ENCODE data around the gene SLC35F1. TPM values are rescaled to one million over a fixed set of nuclear protein-coding genes. Genes with fewer than 3 reads are reported as not detected.

Gene SLC35F1
- total RNA-seq, 1 donor from 2014 or later, result 22.4 TPM

GRCh38 chr6:118122161-118122725 lies 215.2 kb downstream of the SLC35F1 start:
- no peak overlapping the region for H3K4me3 Mint-ChIP-seq (ENCODE audit: unreplicated experiment)
- H3K27ac Mint-ChIP-seq (ENCODE audit: unreplicated experiment), result no peak overlapping the region
- no peaks in the 10 kb centered on the region for H3K9me3 Mint-ChIP-seq (ENCODE audit: unreplicated experiment)
- H3K27me3 Mint-ChIP-seq (ENCODE audit: unreplicated experiment), result no peaks in the 10 kb centered on the region
- DNase-seq, result no peak
- no peak for TF ChIP-seq CTCF (IDR thresholded peaks at IDR 0.05; ENCODE audit: partially characterized antibody, unreplicated experiment)
- H3K4me1 Mint-ChIP-seq (ENCODE audit: low read depth, unreplicated experiment), result no peaks in the 10 kb centered on the region
- H3K36me3 Mint-ChIP-seq (ENCODE audit: unreplicated experiment), result no peaks in the 10 kb centered on the region

GRCh38 chr6:118122801-118123200 lies 215.7 kb downstream of the SLC35F1 start:
- Mint-ChIP-seq H3K4me1 (ENCODE audit: low read depth, unreplicated experiment) (no peaks in the 10 kb centered on the region), H3K27ac (ENCODE audit: unreplicated experiment) (no peak overlapping the region), H3K36me3 (ENCODE audit: unreplicated experiment) (no peaks in the 10 kb centered on the region), H3K9me3 (ENCODE audit: unreplicated experiment) (no peaks in the 10 kb centered on the region), H3K4me3 (ENCODE audit: unreplicated experiment) (no peak overlapping the region), H3K27me3 (ENCODE audit: unreplicated experiment) (no peaks in the 10 kb centered on the region)
- no peak for DNase-seq
- no peak for TF ChIP-seq CTCF (IDR thresholded peaks at IDR 0.05; ENCODE audit: partially characterized antibody, unreplicated experiment)

GRCh38 chr6:118123503-118124037 lies 216.5 kb downstream of the SLC35F1 start:
- no peaks in the 10 kb centered on the region for H3K9me3 Mint-ChIP-seq (ENCODE audit: unreplicated experiment)
- no peak for DNase-seq
- TF ChIP-seq CTCF (IDR thresholded peaks at IDR 0.05; ENCODE audit: partially characterized antibody, unreplicated experiment), result no peak
- no peaks in the 10 kb centered on the region for H3K4me1 Mint-ChIP-seq (ENCODE audit: low read depth, unreplicated experiment)
- H3K27ac Mint-ChIP-seq (ENCODE audit: unreplicated experiment), result no peak overlapping the region
- H3K4me3 Mint-ChIP-seq (ENCODE audit: unreplicated experiment), result no peak overlapping the region
- H3K27me3 Mint-ChIP-seq (ENCODE audit: unreplicated experiment), result no peaks in the 10 kb centered on the region
- H3K36me3 Mint-ChIP-seq (ENCODE audit: unreplicated experiment), result no peaks in the 10 kb centered on the region

- Mint-ChIP-seq H3K27me3 (ENCODE audit: unreplicated experiment) (no peaks in the 10 kb centered on the region), H3K9me3 (ENCODE audit: unreplicated experiment) (no peaks in the 10 kb centered on the region), H3K27ac (ENCODE audit: unreplicated experiment) (no peak overlapping the region), H3K36me3 (ENCODE audit: unreplicated experiment) (no peaks in the 10 kb centered on the region), H3K4me1 (ENCODE audit: low read depth, unreplicated experiment) (no peaks in the 10 kb centered on the region), H3K4me3 (ENCODE audit: unreplicated experiment) (no peak overlapping the region)
- TF ChIP-seq CTCF (IDR thresholded peaks at IDR 0.05; ENCODE audit: partially characterized antibody, unreplicated experiment), result no peak
- DNase-seq, result no peak
Observed at GRCh38 chr6:118124851-118125250, 217.8 kb downstream of the SLC35F1 start.

- no peaks in the 10 kb centered on the region for H3K36me3 Mint-ChIP-seq (ENCODE audit: unreplicated experiment)
- no peak overlapping the region for H3K27ac Mint-ChIP-seq (ENCODE audit: unreplicated experiment)
- no peak overlapping the region for H3K4me3 Mint-ChIP-seq (ENCODE audit: unreplicated experiment)
- H3K27me3 Mint-ChIP-seq (ENCODE audit: unreplicated experiment), result no peaks in the 10 kb centered on the region
- H3K4me1 Mint-ChIP-seq (ENCODE audit: low read depth, unreplicated experiment), result no peaks in the 10 kb centered on the region
- DNase-seq, result no peak
- no peaks in the 10 kb centered on the region for H3K9me3 Mint-ChIP-seq (ENCODE audit: unreplicated experiment)
- TF ChIP-seq CTCF (IDR thresholded peaks at IDR 0.05; ENCODE audit: partially characterized antibody, unreplicated experiment), result no peak
Observed at GRCh38 chr6:118128755-118129154, 221.7 kb downstream of the SLC35F1 start.

Data from glutamatergic neuron (in vitro differentiated cells).